Activated T-cell treated with anti-CD3 and anti-CD28 coated beads for 48 hours (primary cell): ENCODE data around the gene PCDHA10.
"Not testable (repeated sequence)": the region's sequence is repeated elsewhere in the genome, so short reads cannot be mapped to it uniquely, and the experiment has no call there.

Source experiments
- DNase-seq: peaks from one replicate; pipeline ENCODE4 v3.0.0-alpha.2; 2020; ENCODE audit warnings: low read depth

Gene PCDHA10, protein sequence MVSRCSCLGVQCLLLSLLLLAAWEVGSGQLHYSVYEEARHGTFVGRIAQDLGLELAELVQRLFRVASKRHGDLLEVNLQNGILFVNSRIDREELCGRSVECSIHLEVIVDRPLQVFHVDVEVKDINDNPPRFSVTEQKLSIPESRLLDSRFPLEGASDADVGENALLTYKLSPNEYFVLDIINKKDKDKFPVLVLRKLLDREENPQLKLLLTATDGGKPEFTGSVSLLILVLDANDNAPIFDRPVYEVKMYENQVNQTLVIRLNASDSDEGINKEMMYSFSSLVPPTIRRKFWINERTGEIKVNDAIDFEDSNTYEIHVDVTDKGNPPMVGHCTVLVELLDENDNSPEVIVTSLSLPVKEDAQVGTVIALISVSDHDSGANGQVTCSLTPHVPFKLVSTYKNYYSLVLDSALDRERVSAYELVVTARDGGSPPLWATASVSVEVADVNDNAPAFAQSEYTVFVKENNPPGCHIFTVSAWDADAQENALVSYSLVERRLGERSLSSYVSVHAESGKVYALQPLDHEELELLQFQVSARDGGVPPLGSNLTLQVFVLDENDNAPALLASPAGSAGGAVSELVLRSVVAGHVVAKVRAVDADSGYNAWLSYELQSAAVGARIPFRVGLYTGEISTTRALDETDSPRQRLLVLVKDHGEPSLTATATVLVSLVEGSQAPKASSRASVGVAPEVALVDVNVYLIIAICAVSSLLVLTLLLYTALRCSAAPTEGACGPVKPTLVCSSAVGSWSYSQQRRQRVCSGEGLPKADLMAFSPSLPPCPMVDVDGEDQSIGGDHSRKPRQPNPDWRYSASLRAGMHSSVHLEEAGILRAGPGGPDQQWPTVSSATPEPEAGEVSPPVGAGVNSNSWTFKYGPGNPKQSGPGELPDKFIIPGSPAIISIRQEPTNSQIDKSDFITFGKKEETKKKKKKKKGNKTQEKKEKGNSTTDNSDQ

DNA sequence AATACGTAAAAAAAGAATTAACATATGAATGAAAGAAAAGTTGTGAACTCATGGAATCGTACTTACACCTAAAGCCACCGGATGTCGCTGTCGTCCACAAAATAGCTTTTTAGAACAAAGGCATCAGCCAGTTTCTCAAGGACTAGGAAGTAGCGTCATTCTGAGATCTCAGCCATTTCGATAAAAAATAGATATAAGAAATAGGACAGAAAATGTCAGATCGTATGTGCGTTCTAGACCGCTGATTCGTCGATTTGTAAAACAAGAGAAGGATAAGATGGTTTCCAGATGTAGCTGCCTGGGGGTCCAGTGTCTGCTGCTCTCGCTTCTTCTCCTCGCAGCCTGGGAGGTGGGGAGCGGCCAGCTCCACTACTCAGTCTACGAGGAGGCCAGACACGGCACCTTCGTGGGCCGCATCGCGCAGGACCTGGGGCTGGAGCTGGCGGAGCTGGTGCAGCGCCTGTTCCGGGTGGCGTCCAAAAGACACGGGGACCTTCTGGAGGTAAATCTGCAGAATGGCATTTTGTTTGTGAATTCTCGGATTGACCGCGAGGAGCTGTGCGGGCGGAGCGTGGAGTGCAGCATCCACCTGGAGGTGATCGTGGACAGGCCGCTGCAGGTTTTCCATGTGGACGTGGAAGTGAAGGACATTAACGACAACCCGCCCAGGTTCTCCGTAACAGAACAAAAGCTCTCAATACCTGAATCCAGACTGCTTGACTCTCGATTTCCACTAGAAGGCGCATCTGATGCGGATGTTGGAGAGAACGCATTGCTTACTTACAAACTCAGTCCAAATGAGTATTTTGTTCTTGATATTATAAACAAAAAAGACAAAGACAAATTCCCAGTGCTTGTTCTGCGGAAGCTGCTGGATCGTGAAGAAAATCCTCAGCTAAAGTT is at the start of gene PCDHA10:
PCDHA10 (plus strand) TSS at position 126 of the 903 bp plus-strand sequence; CDS start at position 278, 152 bp downstream.
- no peak for DNase-seq

DNA sequence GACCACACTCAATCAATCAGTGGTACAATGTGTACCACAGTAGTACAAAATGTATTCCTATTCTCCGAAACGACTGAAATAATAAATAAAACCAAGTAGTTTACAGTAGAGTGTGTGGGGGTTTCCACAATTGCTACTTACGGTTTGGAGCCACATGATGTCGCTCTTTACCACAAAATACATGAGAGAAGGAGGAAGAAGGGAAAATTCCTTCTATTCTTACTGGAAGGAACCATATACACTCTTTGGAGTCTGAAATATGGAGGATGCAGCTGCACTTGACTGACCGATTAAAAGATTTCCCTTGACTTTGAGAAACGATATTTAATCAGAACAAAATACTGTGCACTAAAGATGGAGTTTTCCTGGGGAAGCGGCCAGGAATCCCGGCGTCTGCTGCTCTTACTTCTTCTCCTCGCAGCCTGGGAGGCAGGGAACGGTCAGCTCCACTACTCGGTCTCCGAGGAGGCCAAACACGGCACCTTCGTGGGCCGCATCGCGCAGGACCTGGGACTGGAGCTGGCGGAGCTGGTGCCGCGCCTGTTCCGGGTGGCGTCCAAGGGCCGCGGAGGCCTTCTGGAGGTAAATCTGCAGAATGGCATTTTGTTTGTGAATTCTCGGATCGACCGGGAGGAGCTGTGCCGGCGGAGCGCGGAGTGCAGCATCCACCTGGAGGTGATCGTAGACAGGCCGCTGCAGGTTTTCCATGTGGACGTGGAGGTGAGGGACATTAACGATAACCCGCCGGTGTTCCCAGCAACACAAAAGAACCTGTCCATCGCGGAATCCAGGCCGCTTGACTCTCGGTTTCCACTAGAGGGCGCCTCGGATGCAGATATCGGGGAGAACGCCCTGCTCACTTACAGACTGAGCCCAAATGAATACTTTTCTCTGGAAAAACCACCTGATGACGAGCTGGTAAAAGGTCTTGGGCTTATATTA is 48.6 kb upstream of the PCDHA10 start, which contains the start of gene PCDHA4:
PCDHA4 (plus strand) TSS at position 235 of the 942 bp plus-strand sequence.
- peak; percentile 10 for DNase-seq

DNA sequence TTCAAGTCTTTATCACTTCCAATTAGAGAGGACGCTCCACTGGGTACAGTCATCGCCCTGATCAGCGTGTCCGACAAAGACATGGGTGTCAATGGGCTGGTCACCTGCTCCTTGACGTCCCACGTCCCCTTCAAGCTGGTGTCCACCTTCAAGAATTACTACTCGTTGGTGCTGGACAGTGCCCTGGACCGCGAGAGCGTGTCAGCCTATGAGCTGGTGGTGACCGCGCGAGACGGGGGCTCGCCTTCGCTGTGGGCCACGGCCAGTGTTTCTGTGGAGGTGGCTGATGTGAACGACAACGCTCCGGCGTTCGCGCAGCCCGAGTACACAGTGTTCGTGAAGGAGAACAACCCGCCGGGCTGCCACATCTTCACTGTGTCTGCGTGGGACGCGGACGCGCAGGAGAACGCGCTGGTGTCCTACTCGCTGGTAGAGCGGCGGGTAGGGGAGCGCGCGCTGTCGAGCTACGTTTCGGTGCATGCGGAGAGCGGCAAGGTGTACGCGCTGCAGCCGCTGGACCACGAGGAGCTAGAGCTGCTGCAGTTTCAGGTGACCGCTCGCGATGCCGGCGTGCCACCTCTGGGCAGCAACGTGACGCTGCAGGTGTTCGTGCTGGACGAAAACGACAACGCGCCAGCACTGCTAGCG is 47.3 kb upstream of the PCDHA10 start:
- DNase-seq: not testable (repeated sequence)

GRCh38 chr5:140808889-140809291 is 46.8 kb upstream of the PCDHA10 start:
- no peak for DNase-seq

DNA sequence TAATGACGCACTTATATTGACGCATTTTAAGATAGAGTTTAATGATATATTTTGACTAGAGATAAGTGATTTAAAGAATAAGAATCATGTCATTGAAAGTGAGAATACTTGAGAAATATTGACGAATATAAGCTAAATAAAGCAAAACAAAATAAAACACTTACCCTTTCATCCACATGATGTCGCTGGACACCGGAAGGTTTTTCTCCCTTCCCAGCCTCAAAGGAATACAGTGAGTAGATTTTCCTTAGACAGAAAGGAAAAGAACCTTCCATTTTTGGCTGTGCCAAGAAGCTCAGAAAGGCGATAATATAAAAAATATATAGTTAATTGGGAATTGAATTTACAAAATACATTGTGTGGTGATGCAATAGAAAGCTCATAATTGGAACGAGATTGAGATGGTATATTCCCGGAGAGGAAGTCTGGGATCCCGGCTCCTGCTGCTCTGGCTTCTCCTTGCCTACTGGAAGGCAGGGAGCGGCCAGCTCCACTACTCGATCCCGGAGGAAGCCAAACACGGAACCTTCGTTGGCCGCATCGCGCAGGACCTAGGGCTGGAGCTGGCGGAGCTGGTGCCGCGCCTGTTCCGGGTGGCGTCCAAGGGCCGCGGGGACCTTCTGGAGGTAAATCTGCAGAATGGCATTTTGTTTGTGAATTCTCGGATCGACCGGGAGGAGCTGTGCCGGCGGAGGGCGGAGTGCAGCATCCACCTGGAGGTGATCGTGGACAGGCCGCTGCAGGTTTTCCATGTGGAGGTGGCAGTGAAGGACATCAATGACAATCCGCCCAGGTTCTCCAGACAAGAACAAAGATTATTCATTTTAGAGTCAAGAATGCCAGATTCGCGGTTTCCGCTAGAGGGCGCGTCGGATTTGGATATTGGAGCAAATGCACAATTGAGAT is 34.1 kb upstream of the PCDHA10 start, which contains the start of gene PCDHA5:
PCDHA5 (plus strand) TSS at position 239 of the 906 bp plus-strand sequence.
- peak; percentile 26 for DNase-seq

DNA sequence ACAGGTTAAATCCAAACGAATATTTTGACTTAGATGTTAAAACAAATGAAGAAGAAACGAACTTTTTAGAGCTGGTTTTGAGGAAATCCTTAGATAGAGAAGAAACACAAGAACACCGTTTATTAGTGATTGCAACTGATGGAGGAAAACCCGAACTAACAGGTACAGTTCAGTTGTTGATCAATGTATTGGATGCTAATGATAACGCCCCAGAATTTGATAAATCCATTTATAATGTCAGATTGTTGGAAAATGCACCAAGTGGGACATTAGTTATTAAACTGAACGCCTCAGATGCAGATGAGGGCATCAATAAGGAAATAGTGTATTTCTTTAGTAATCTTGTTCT is 33.4 kb upstream of the PCDHA10 start:
- DNase-seq: no peak

- not testable (repeated sequence) for DNase-seq
These were observed 32.7 kb upstream of the PCDHA10 start for GRCh38 chr5:140822969-140823368.

- no peak for DNase-seq
These were observed 32.2 kb upstream of the PCDHA10 start for GRCh38 chr5:140823475-140823874.

- no peak for DNase-seq
These were observed 27.9 kb upstream of the PCDHA10 start, which contains the start of gene PCDHA6 for GRCh38 chr5:140827704-140828361. Gene PCDHA6 (plus strand): TSS chr5:140827960. CDS start chr5:140828092, 132 bp downstream.

DNA sequence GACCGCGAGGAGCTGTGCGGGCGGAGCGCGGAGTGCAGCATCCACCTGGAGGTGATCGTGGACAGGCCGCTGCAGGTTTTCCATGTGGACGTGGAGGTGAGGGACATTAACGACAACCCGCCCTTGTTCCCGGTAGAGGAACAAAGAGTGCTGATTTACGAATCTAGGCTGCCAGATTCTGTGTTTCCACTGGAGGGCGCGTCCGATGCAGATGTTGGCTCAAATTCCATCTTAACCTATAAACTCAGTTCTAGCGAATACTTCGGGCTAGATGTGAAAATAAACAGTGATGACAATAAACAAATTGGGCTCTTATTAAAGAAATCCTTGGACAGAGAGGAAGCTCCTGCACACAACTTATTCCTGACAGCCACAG is 27.3 kb upstream of the PCDHA10 start:
- DNase-seq: no peak

GRCh38 chr5:140829511-140830501 is 25.9 kb upstream of the PCDHA10 start:
- DNase-seq: not testable (repeated sequence)

DNA sequence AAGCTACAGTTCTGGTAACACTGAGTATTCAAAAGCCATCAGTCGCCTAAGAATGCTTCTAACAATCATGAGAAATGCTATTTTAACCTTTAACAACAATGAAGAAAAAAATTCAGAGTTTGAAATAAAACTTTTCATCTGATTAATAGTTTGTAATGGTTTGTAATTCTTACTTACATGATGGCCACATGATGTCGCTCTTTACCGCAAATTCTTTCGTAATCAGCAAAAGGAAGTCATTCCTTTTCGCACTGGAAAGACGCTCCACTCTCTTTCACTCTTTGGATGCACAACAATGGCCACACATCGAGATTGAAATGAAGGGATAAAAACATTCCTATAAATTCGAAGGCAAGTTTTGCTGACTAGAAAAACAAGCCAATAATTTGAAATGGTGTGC is 21.7 kb upstream of the PCDHA10 start, which contains the start of gene PCDHA7:
PCDHA7 (plus strand) TSS at position 277 of the 400 bp plus-strand sequence; CDS start at position 392, 115 bp downstream.
- no peak for DNase-seq

GRCh38 chr5:140834439-140835008 is 21.2 kb upstream of the PCDHA10 start:
- DNase-seq: not testable (repeated sequence)

DNA sequence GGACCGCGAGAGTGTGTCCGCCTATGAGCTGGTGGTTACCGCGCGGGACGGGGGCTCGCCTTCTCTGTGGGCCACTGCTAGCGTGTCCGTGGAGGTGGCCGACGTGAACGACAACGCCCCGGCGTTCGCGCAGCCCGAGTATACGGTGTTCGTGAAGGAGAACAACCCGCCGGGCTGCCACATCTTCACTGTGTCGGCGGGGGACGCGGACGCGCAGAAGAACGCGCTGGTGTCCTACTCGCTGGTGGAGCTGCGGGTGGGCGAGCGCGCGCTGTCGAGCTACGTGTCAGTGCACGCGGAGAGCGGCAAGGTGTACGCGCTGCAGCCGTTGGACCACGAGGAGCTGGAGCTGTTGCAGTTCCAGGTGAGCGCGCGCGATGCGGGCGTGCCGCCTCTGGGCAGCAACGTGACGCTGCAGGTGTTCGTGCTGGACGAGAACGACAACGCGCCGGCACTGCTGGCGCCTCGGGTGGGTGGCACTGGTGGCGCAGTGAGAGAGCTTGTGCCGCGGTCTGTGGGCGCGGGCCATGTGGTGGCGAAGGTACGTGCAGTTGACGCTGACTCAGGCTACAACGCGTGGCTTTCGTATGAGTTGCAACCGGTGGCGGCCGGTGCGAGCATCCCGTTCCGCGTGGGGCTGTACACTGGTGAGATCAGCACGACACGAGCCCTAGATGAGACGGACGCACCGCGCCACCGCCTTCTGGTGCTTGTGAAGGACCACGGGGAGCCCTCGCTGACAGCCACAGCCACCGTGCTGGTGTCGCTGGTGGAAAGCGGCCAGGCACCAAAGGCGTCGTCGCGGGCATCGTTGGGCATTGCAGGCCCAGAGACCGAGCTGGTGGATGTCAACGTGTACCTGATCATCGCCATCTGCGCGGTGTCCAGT is 19.8 kb upstream of the PCDHA10 start:
- no peak for DNase-seq
